Effector CD8-positive, alpha-beta T cell (primary cell): ENCODE data around the gene DCTN2.
"Not testable (repeated sequence)": the region's sequence is repeated elsewhere in the genome, so short reads cannot be mapped to it uniquely, and the experiment has no call there.

Experiments
- DNase-seq: peaks from one replicate; lab custom pipeline; 2025; lab: John Stamatoyannopoulos, UW
- total RNA-seq, 4 experiments: gene quantifications; one replicate each; lab custom pipeline; 2026; lab: John Stamatoyannopoulos, UW

DCTN2 gene
- total RNA-seq: 87.4 to 107 (median 94.5) reads per million in 4 experiments

DNA sequence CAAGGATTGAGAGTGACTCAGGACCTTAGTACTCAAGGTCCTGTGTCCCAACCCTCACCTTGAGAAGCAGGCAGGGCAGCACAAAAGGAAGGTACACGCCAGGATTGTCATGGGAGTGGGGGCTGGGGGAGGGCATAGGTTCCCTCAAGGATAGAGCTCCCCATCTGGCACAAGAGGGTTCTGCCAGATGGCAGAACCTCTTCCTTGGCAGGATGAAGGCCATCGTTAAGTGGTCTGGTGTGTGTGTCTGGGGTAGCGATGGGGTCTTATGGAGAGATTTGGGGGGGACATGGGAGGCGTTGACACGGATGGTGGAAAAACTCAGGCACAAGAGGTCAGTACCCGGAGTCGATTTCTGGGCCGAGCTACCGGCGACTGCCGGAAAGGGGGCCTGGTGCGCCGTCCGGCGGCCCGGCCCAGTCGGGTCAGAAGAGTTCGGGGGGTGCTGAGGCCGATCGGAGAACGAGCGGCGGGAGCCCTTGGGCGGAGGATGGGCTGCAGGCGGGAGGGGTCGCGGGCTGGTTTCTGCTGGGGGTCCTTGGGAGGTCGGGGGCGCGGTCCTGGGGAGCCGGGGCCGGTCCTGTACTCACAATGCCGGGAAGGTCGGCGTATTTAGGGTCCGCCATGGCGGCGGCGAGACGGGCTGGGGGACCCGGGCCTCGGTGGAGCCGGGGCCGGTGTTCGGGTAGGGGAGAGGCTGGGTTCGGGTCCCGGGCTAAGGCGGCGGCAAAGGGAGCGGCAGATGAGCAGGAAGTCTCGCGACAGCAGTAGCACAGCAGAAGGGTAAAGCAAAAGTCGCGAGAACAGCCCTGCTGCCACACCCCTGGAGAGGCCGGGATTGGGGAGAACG, at the start of gene DCTN2:
Gene DCTN2 (minus strand): TSS at position 755 of the 850 bp plus-strand sequence. CDS start 129 bp downstream, at position 626.
- DNase-seq: peak; percentile 87

GRCh38 chr12:57593187-57593586, 46.2 kb upstream of the DCTN2 start:
- no peak for DNase-seq

DNA sequence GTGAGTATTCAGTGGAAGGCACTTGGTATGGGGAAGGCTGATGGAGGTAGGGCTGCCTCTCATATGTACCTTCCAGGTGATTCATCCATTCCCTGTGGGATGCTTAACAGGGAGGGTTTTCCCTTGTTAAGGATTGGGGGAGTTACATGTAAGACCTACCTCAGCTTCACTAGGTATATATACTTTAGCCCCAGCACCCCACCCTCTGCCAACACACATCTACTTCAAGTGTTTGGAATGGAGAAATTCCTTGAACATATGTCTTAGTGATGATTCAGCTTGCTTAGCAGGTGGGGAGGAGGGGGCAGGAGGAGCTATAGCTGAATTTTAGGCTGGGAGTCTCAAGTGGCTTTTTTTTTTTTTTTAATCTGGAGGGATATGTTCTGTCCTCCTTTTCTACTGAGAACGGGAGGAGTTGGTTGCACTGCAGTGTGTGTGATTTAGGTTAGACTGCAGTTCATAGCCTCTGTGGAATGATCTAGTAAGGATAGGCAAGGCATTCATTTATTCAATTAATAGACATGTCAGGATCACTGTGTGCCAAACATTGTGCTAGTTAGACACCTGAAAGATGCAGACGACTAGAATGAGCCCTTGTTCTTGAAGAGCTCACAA, 45.7 kb upstream of the DCTN2 start:
- DNase-seq: no peak

- no peak for DNase-seq
Observed at GRCh38 chr12:57591782-57592325, 44.9 kb upstream of the DCTN2 start.

GRCh38 chr12:57590864-57591781, 44.1 kb upstream of the DCTN2 start, which contains the start of gene PIP4K2C:
PIP4K2C (plus strand) TSS chr12:57591192; CDS start chr12:57591290, 98 bp downstream.
- peak; percentile 70 for DNase-seq

DNA sequence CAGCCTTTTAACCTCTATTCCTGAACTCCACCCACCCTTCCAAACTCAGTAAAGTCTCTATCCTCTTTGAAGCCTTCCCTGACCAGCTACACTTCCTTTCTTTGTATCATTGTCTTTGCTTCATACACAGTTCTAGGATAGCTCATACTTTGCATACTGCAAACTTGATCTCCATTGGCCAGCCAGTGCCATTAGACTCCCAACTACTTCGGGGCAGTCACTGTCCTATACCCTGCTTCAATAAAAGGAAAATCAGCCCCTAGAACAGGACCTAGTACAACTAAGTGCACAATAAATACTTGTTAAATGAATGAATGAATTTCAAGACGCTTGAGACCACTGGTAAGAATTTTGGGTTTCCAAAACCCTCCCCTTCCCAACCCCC, 43.5 kb upstream of the DCTN2 start:
- DNase-seq: no peak

DNA sequence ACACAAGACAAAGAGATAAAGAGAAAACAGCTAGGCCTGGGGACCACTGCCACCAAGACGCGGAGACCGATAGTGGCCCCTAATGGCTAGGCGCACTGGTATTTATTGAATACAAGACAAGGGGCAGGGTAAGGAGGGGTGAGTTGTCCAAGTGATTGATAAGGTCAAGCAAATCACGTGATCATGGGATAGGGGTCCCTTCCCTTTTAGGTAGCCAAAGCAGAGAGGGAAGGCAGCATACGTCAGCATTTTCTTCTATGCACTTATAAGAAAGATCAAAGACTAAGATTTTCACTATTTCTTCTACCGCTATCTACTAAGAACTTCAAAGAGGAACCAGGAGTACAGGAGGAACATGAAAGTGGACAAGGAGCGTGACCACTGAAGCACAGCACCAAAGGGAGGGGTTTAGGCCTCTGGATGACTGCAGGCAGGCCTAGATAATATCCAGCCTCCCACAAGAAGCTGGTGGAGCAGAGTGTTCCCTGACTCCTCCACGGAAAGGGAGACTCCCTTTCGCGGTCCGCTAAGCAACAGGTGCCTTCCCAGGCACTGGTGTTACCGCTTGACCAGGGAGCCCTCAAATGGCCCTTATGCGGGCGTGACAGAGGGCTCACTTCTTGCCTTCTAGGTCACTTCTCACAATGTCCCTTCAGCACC, 42.1 kb upstream of the DCTN2 start:
- not testable (repeated sequence) for DNase-seq

- no peak for DNase-seq
Observed at GRCh38 chr12:57586832-57587429, 39.9 kb upstream of the DCTN2 start.

GRCh38 chr12:57586128-57586527, 39.1 kb upstream of the DCTN2 start:
- no peak for DNase-seq

GRCh38 chr12:57585156-57585555, 38.2 kb upstream of the DCTN2 start:
- DNase-seq: no peak

- DNase-seq: no peak
Observed at GRCh38 chr12:57584690-57585089, 37.7 kb upstream of the DCTN2 start.

- no peak for DNase-seq
Observed at GRCh38 chr12:57584050-57584449, 37.1 kb upstream of the DCTN2 start.

GRCh38 chr12:57583008-57583831, 36.2 kb upstream of the DCTN2 start:
- peak; percentile 52 for DNase-seq

DNA sequence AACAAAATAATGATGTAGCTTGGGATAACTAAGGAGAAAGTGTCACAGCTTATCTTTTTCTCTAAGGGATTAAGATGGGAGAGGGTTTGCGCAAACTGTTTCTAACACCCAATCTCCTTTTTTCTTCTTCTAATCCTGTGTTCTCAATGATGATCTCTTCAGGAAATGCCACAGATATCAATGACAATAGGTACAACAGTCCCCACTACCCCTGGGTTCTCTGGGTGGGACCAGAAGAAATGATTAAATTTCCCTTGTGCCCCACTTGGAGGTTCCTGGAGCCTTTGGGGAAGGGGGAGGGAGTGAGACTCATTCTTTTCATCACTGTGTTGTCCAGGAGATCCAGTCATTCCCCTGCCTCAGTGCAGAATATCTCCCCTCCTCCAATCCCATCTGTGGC, 35.4 kb upstream of the DCTN2 start:
- no peak for DNase-seq

DNA sequence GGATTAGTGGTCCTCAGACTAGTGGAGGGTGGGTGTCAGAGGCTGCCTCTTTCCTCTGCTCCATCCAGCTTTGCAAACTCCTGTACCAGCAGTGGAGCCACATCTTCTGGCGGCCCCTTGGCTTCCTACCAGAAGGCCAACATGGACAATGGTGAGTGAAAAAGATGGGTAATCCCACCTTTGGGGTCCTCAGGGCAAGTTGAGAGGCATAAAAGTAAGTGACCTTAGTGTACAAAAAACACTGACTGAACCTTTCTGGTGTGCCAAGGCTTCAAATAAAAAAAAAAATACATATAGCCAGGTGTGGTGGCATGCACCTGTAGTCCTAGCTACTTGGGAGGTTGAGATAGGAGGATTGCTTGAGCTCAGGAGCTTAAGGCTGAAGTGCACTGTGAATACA, 34.8 kb upstream of the DCTN2 start:
- DNase-seq: no peak

- no peak for DNase-seq
Observed at GRCh38 chr12:57580466-57580795, 33.4 kb upstream of the DCTN2 start.

DNA sequence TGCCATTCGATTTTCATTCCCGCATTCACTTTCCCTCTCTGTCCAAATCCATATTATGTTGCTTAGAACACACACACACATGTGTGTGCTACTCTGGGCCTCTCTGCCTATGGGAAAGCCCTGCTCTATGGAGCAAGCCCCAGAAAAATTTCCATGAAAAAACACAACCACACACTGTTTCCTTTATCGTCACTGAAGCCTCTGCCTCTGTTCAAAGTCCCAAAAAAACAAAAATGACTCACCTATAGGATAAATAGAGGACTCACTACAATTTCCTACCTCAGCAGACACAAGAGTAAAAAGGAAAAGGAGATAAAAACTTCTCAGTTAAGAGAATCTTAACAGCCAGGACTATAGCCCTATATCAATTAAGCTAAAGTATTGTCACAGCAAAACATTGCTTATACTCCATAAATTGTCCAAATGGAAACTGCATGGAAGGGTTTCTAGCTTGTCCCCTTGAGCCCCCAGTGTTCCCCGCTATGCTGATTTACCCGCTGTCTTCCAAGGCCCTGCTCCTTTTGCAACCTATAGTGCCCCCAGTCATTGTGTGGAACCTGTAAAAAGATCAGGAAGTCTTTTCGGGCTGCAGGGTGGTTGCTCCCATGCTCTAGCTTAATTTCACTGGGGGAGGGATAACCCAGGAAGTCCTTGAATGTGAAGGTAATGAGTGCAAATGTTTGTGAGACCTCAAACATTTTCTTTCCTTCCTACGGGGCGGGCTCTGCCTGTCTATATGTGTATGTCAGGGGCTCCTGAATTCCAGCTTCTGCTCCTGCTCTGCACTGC, 32.9 kb upstream of the DCTN2 start:
- DNase-seq: no peak

GRCh38 chr12:57579011-57579410, 32.0 kb upstream of the DCTN2 start:
- no peak for DNase-seq
